Trophoblast cell (in vitro differentiated cells and primary cell): ENCODE results near the gene UBQLN4.
A peak's percentile ranks its signal among the peaks of the same experiment; 100 is the strongest.

ENCODE experiments used
- DNase-seq, 2 donors: peaks; one replicate each; pipeline ENCODE4 v3.0.0-alpha.2; 2016
- H2AFZ ChIP-seq: 2 replicates; pipeline ENCODE4 v1.6.1; 2013; ENCODE audit warnings: low read length, moderate library complexity, mild to moderate bottlenecking; ENCODE audit not compliant: insufficient read depth, poor library complexity
- H2AK5ac ChIP-seq: 2 replicates; pipeline ENCODE4 v1.6.1; 2013; ENCODE audit warnings: mild to moderate bottlenecking, low read length
- H2BK120ac ChIP-seq: 2 replicates; pipeline ENCODE4 v1.6.1; 2013; ENCODE audit warnings: low read length, mild to moderate bottlenecking, moderate library complexity; ENCODE audit not compliant: insufficient read depth, poor library complexity
- H2BK12ac ChIP-seq: 2 replicates; pipeline ENCODE4 v1.6.1; 2013; ENCODE audit warnings: mild to moderate bottlenecking, low read length, moderate library complexity
- H2BK5ac ChIP-seq: 2 replicates; pipeline ENCODE4 v1.6.1; 2013; ENCODE audit warnings: low read length, low read depth, moderate library complexity, mild to moderate bottlenecking; ENCODE audit not compliant: poor library complexity
- H3K14ac ChIP-seq: 2 replicates; pipeline ENCODE4 v1.6.1; 2013; ENCODE audit warnings: mild to moderate bottlenecking, low read length
- H3K18ac ChIP-seq: 2 replicates; pipeline ENCODE4 v1.6.1; 2013; ENCODE audit warnings: mild to moderate bottlenecking, low read length
- H3K23ac ChIP-seq: 2 replicates; pipeline ENCODE4 v1.6.1; 2013; ENCODE audit warnings: low read length
- H3K27ac ChIP-seq: 2 replicates; pipeline ENCODE4 v1.5.1; 2013; ENCODE audit warnings: low read depth, mild to moderate bottlenecking, inconsistent platforms, low read length, moderate library complexity
- H3K27me3 ChIP-seq: 2 replicates; pipeline ENCODE4 v1.6.1; 2013; ENCODE audit warnings: inconsistent platforms, mild to moderate bottlenecking, low read length, moderate library complexity; ENCODE audit not compliant: insufficient read depth
- H3K36me3 ChIP-seq, 2 experiments: 1 replicate in 1 of 2; 2 replicates in 1 of 2; pipeline ENCODE4 v1.6.1; 2013; ENCODE audit warnings: low read length in 2 of 2, mild to moderate bottlenecking in 2 of 2, moderate library complexity in 1 of 2; ENCODE audit not compliant: insufficient read depth in 2 of 2, control insufficient read depth in 1 of 2
- H3K4ac ChIP-seq: 2 replicates; pipeline ENCODE4 v1.6.1; 2013; ENCODE audit warnings: low read depth, mild to moderate bottlenecking, low read length, moderate library complexity
- H3K4me1 ChIP-seq, 2 experiments: 1 replicate in 1 of 2; 2 replicates in 1 of 2; pipeline ENCODE4 v1.6.1; 2013; ENCODE audit warnings: low read length in 2 of 2, mild to moderate bottlenecking in 2 of 2, moderate library complexity in 1 of 2; ENCODE audit not compliant: insufficient read depth in 2 of 2, control insufficient read depth in 1 of 2
- H3K4me2 ChIP-seq: 2 replicates; pipeline ENCODE4 v1.6.1; 2013; ENCODE audit warnings: inconsistent platforms, mild to moderate bottlenecking, low read length, moderate library complexity
- H3K4me3 ChIP-seq: 2 replicates; pipeline ENCODE4 v1.5.1; 2013; ENCODE audit warnings: mild to moderate bottlenecking, low read depth, low read length, inconsistent platforms
- H3K79me1 ChIP-seq: one replicate; pipeline ENCODE4 v1.6.1; 2013; ENCODE audit warnings: low read length
- H3K79me2 ChIP-seq: 2 replicates; pipeline ENCODE4 v1.6.1; 2013; ENCODE audit warnings: low read length, mild to moderate bottlenecking; ENCODE audit not compliant: control insufficient read depth, insufficient read depth, poor library complexity
- H3K9ac ChIP-seq: 2 replicates; pipeline ENCODE4 v1.6.1; 2013; ENCODE audit warnings: mild to moderate bottlenecking, low read length
- H3K9me3 ChIP-seq: 2 replicates; pipeline ENCODE4 v1.6.1; 2013; ENCODE audit warnings: low read depth, mild to moderate bottlenecking, control low read depth, inconsistent platforms, low read length; ENCODE audit not compliant: insufficient read depth
- H4K12ac ChIP-seq: 2 replicates; pipeline ENCODE4 v1.6.1; 2013; ENCODE audit warnings: low read depth, mild to moderate bottlenecking, low read length, moderate library complexity
- H4K8ac ChIP-seq: 2 replicates; pipeline ENCODE4 v1.6.1; 2013; ENCODE audit warnings: low read depth, mild to moderate bottlenecking, low read length, moderate library complexity
- H4K91ac ChIP-seq: one replicate; pipeline ENCODE4 v1.6.1; 2013; ENCODE audit warnings: low read depth, mild to moderate bottlenecking, low read length, moderate library complexity
- WGBS: extraction: QIAGEN DNeasy Blood & Tissue Kit; methylation state at CpG from one replicate; pipeline ENCODE4 v1.1.7; 2013; ENCODE audit warnings: missing lambda C conversion rate; ENCODE audit not compliant: insufficient read length, insufficient coverage; ENCODE audit errors: extremely low coverage; 5-methylcytosine and 5-hydroxymethylcytosine counted together

The UBQLN4 gene

DNA sequence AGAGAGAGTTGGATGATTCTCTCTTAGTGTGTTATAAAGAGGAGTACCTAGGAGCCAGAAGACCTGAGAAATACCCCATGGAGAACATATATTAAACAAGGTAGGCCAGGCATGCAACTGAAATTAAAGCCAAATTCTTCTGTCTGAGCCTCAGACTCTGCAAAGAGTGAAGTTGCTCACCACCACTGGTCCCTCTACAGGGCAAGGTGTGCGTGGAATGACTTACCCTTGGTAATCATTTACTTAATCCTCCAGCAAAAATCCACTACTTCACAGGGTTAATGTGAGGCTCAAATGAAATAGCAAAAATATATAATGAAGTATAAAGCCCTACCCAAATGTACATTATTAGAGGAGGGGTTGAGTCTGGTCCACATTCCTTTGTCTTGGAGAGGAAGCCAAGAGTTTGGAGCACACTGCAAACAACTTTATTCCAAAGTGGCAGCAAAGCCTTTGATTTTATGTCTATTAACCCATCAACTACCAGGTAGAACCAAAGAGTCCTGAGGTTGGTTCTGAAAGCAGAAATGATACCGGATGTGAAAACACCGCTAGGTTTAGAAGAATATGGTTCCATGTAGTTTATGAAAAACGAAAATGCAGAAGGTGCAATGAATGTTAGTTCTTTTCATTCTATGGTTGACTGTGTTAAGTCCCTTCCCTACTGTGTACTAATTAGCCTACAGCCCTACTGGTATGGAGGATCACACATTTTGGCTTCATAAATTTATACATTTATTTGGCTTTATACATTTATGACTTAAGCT, 41.4 kb downstream of the UBQLN4 start:
- Histone ChIP-seq H2BK120ac (no peak overlapping the region), H4K8ac (no peak overlapping the region), H3K4ac (no peak overlapping the region), H3K9ac (no peak overlapping the region), H3K23ac (no peak overlapping the region), H4K91ac (no peak overlapping the region), H3K4me2 (no peak overlapping the region), H2BK12ac (no peak overlapping the region), H2AFZ (no peak overlapping the region), H3K4me1 (peaks cover under 1 to 4% of the 10 kb centered on the region in 2 experiments), H3K79me1 (no peaks in the 10 kb centered on the region), H3K14ac (no peak overlapping the region), H3K4me3 (no peak overlapping the region), H3K27ac (no peak overlapping the region), H2AK5ac (no peak overlapping the region), H3K79me2 (no peaks in the 10 kb centered on the region), H3K9me3 (no peaks in the 10 kb centered on the region), H3K36me3 (peaks cover 44 to 62% of the 10 kb centered on the region in 2 experiments), H3K27me3 (no peaks in the 10 kb centered on the region), H4K12ac (no peak overlapping the region), H2BK5ac (no peak overlapping the region), H3K18ac (no peak overlapping the region)
- DNase-seq = no peak
- WGBS = no CpG with 5 or more reads among the region's 4 CpGs

GRCh38 chr1:156009404-156009803, 44.2 kb downstream of the UBQLN4 start:
- WGBS = no CpG with 5 or more reads among the region's 3 CpGs
- H4K91ac ChIP-seq = no peak overlapping the region

GRCh38 chr1:156006666-156007376, 46.8 kb downstream of the UBQLN4 start:
- no peak overlapping the region for H2BK12ac ChIP-seq
- no peak overlapping the region for H3K4me2 ChIP-seq
- no peak overlapping the region for H2BK5ac ChIP-seq
- H3K9me3 ChIP-seq = no peaks in the 10 kb centered on the region
- no peak overlapping the region for H3K14ac ChIP-seq
- no peak overlapping the region for H2AK5ac ChIP-seq
- H2BK120ac ChIP-seq = no peak overlapping the region
- no CpG with 5 or more reads among the region's 7 CpGs for WGBS
- H4K8ac ChIP-seq = no peak overlapping the region
- H3K36me3 ChIP-seq = peaks cover 21 to 30% of the 10 kb centered on the region in 2 experiments
- H3K18ac ChIP-seq = no peak overlapping the region
- no peak overlapping the region for H4K91ac ChIP-seq
- H3K4me3 ChIP-seq = no peak overlapping the region
- no peak overlapping the region for H2AFZ ChIP-seq
- H3K79me2 ChIP-seq = no peaks in the 10 kb centered on the region
- DNase-seq = no peak
- H3K27me3 ChIP-seq = no peaks in the 10 kb centered on the region
- peaks cover 4 to 6% of the 10 kb centered on the region in 2 experiments for H3K4me1 ChIP-seq
- no peaks in the 10 kb centered on the region for H3K79me1 ChIP-seq
- peak overlapping the region; percentile 18 for H3K27ac ChIP-seq
- no peak overlapping the region for H3K9ac ChIP-seq
- H3K23ac ChIP-seq = no peak overlapping the region
- H4K12ac ChIP-seq = peak overlapping the region; percentile 43
- no peak overlapping the region for H3K4ac ChIP-seq

More at GRCh38 chr1:156009404-156009803, 44.2 kb downstream of the UBQLN4 start:
- Histone ChIP-seq H3K4ac (no peak overlapping the region), H3K27ac (no peak overlapping the region), H2AFZ (no peak overlapping the region), H2BK12ac (no peak overlapping the region), H3K9ac (no peak overlapping the region), H3K14ac (no peak overlapping the region), H2BK5ac (no peak overlapping the region), H3K4me1 (peaks cover 4 to 6% of the 10 kb centered on the region in 2 experiments), H2BK120ac (no peak overlapping the region), H3K4me3 (no peak overlapping the region), H3K36me3 (peaks cover 32 to 46% of the 10 kb centered on the region in 2 experiments), H3K79me1 (no peaks in the 10 kb centered on the region), H4K12ac (no peak overlapping the region), H3K23ac (no peak overlapping the region), H3K79me2 (no peaks in the 10 kb centered on the region), H3K18ac (no peak overlapping the region), H3K9me3 (no peaks in the 10 kb centered on the region), H4K8ac (no peak overlapping the region), H3K27me3 (no peaks in the 10 kb centered on the region), H3K4me2 (no peak overlapping the region), H2AK5ac (no peak overlapping the region)
- no peak for DNase-seq

DNA sequence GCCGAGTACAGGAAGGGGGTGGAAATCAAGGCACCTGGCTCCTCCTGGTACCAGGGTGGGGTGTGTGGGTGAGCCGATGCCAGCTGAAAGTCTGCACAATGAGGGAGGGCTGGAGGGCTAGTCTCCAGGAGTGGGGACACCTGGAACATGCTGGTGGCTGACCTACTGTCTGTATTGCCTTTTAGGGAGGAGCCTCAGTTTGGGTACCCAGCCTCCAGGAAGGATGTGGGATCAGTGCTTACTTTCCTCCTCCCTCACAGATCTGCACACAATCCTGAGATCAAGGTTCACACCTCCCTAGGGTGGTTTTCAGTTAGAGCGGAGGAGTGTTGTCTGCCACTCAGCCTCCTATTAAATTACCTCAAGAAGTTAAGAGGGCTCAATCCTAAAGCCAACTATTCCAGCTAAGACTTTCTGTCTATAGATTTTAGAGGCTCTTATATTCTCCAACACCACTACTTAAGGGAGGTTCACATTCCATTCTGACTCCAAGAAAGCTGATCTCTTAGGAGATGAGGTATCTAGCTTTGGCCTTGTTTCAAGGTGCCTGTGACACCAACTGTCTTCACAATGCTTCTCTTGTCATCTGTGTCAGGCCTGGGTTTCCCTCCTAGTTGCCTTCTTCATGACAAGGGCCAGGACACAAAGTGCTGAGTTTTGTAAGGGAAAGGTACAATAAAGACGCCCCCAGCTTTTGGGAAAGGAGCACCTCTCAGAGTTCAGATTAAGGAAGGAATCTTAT, 48.6 kb downstream of the UBQLN4 start:
- Histone ChIP-seq H4K12ac (no peak overlapping the region), H3K18ac (no peak overlapping the region), H3K9ac (no peak overlapping the region), H4K91ac (no peak overlapping the region), H3K14ac (no peak overlapping the region), H4K8ac (no peak overlapping the region), H2BK5ac (no peak overlapping the region), H3K4me2 (no peak overlapping the region), H2BK12ac (no peak overlapping the region), H2BK120ac (no peak overlapping the region), H3K27ac (no peak overlapping the region), H3K9me3 (no peaks in the 10 kb centered on the region), H2AK5ac (peak overlapping the region; percentile 47), H3K79me2 (no peaks in the 10 kb centered on the region), H3K4ac (no peak overlapping the region), H3K27me3 (no peaks in the 10 kb centered on the region), H2AFZ (no peak overlapping the region), H3K23ac (no peak overlapping the region), H3K4me1 (peaks cover 4 to 6% of the 10 kb centered on the region in 2 experiments), H3K79me1 (no peaks in the 10 kb centered on the region), H3K36me3 (peaks cover 14 to 15% of the 10 kb centered on the region in 2 experiments), H3K4me3 (no peak overlapping the region)
- WGBS = no CpG with 5 or more reads among the region's 4 CpGs
- DNase-seq = no peak
